ENCODE results near the gene PCDHGB5.
"Not testable (repeated sequence)": the region's sequence is repeated elsewhere in the genome, so short reads cannot be mapped to it uniquely, and the experiment has no call there.

Gene PCDHGB5

GRCh38 chr5:141397756-141398551 is at the start of gene PCDHGB5:
Gene PCDHGB5, plus strand, starts transcription at chr5:141397947. Its CDS starts 181 bp downstream, at chr5:141398128.
- in situ Hi-C loops (cut with HindIII; ENCODE audit: low pct_ligation_motif_present, low pct_unique_long_range_greater_than_20kb, low sequenced_read_pairs); DNase-seq: not testable (repeated sequence)

GRCh38 chr5:141349917-141350619 is 47.7 kb upstream of the PCDHGB5 start, which contains the start of gene PCDHGB1:
Gene PCDHGB1, plus strand, starts transcription at chr5:141350099. Its CDS starts 162 bp downstream, at chr5:141350261.
- in situ Hi-C loops (cut with HindIII; ENCODE audit: low pct_ligation_motif_present, low pct_unique_long_range_greater_than_20kb, low sequenced_read_pairs), result no loop called here
- DNase-seq, result peak; percentile 56

GRCh38 chr5:141351591-141351990 is 46.2 kb upstream of the PCDHGB5 start:
- in situ Hi-C loops (cut with HindIII; ENCODE audit: low pct_ligation_motif_present, low pct_unique_long_range_greater_than_20kb, low sequenced_read_pairs), result no loop called here
- DNase-seq, result no peak

- DNase-seq, result peak; percentile 8
- in situ Hi-C loops (cut with HindIII; ENCODE audit: low pct_ligation_motif_present, low pct_unique_long_range_greater_than_20kb, low sequenced_read_pairs), result no loop called here
Observed at GRCh38 chr5:141354900-141355469, 42.8 kb upstream of the PCDHGB5 start, which contains the start of gene PCDHGA4. Gene PCDHGA4, plus strand, starts transcription at chr5:141355021. Its CDS starts 87 bp downstream, at chr5:141355108.

- DNase-seq, result no peak
- in situ Hi-C loops (cut with HindIII; ENCODE audit: low pct_ligation_motif_present, low pct_unique_long_range_greater_than_20kb, low sequenced_read_pairs), result no loop called here
Observed at GRCh38 chr5:141355641-141356040, 42.1 kb upstream of the PCDHGB5 start.

- DNase-seq, result no peak
- in situ Hi-C loops (cut with HindIII; ENCODE audit: low pct_ligation_motif_present, low pct_unique_long_range_greater_than_20kb, low sequenced_read_pairs), result no loop called here
Observed at GRCh38 chr5:141356133-141356532, 41.6 kb upstream of the PCDHGB5 start.

- in situ Hi-C loops (cut with HindIII; ENCODE audit: low pct_ligation_motif_present, low pct_unique_long_range_greater_than_20kb, low sequenced_read_pairs), result no loop called here
- no peak for DNase-seq
Observed at GRCh38 chr5:141356950-141357349, 40.8 kb upstream of the PCDHGB5 start.

GRCh38 chr5:141359790-141360426 is 37.8 kb upstream of the PCDHGB5 start, which contains the start of gene PCDHGB2:
Gene PCDHGB2, plus strand, starts transcription at chr5:141359994. Its CDS starts 142 bp downstream, at chr5:141360136.
- in situ Hi-C loops (cut with HindIII; ENCODE audit: low pct_ligation_motif_present, low pct_unique_long_range_greater_than_20kb, low sequenced_read_pairs), result no loop called here

GRCh38 chr5:141360685-141361084 is 37.1 kb upstream of the PCDHGB5 start:
- DNase-seq, result no peak
- in situ Hi-C loops (cut with HindIII; ENCODE audit: low pct_ligation_motif_present, low pct_unique_long_range_greater_than_20kb, low sequenced_read_pairs), result no loop called here

More at GRCh38 chr5:141359790-141360426, 37.8 kb upstream of the PCDHGB5 start, which contains the start of gene PCDHGB2:
- DNase-seq, result peak; percentile 3

GRCh38 chr5:141362719-141363118 is 35.0 kb upstream of the PCDHGB5 start:
- in situ Hi-C loops (cut with HindIII; ENCODE audit: low pct_ligation_motif_present, low pct_unique_long_range_greater_than_20kb, low sequenced_read_pairs), result no loop called here
- no peak for DNase-seq

GRCh38 chr5:141363952-141364660 is 33.6 kb upstream of the PCDHGB5 start, which contains the start of gene PCDHGA5:
Gene PCDHGA5, plus strand, starts transcription at chr5:141364162. Its CDS starts 169 bp downstream, at chr5:141364331.
- DNase-seq, result no peak
- in situ Hi-C loops (cut with HindIII; ENCODE audit: low pct_ligation_motif_present, low pct_unique_long_range_greater_than_20kb, low sequenced_read_pairs), result no loop called here

GRCh38 chr5:141366016-141366896 is 31.5 kb upstream of the PCDHGB5 start:
- in situ Hi-C loops (cut with HindIII; ENCODE audit: low pct_ligation_motif_present, low pct_unique_long_range_greater_than_20kb, low sequenced_read_pairs), result no loop called here

GRCh38 chr5:141369994-141370848 is 27.5 kb upstream of the PCDHGB5 start, which contains the start of gene PCDHGB3:
Gene PCDHGB3, plus strand, starts transcription at chr5:141370242. Its CDS starts 153 bp downstream, at chr5:141370395.
- in situ Hi-C loops (cut with HindIII; ENCODE audit: low pct_ligation_motif_present, low pct_unique_long_range_greater_than_20kb, low sequenced_read_pairs), result no loop called here
- DNase-seq, result peak; percentile 19

More at GRCh38 chr5:141366016-141366896, 31.5 kb upstream of the PCDHGB5 start:
- no peak for DNase-seq

GRCh38 chr5:141371572-141372475 is 25.9 kb upstream of the PCDHGB5 start:
- in situ Hi-C loops (cut with HindIII; ENCODE audit: low pct_ligation_motif_present, low pct_unique_long_range_greater_than_20kb, low sequenced_read_pairs), result no loop called here
- no peak for DNase-seq

- DNase-seq, result peak; percentile 40
- in situ Hi-C loops (cut with HindIII; ENCODE audit: low pct_ligation_motif_present, low pct_unique_long_range_greater_than_20kb, low sequenced_read_pairs), result no loop called here
Observed at GRCh38 chr5:141373673-141374317, 24.0 kb upstream of the PCDHGB5 start, which contains the start of gene PCDHGA6. Gene PCDHGA6, plus strand, starts transcription at chr5:141373891. Its CDS starts 193 bp downstream, at chr5:141374084.
